Measurements from ENCODE around the gene HTN1.
"Not testable (repeated sequence)": the region's sequence is repeated elsewhere in the genome, so short reads cannot be mapped to it uniquely, and the experiment has no call there.

HTN1 gene

GRCh38 chr4:70050138-70050537, at the start of gene HTN1:
TSS of gene HTN1 (plus strand) at chr4:70050438. CDS start at chr4:70053077, 2,639 bp downstream.
- not testable (repeated sequence) for DNase-seq

DNA sequence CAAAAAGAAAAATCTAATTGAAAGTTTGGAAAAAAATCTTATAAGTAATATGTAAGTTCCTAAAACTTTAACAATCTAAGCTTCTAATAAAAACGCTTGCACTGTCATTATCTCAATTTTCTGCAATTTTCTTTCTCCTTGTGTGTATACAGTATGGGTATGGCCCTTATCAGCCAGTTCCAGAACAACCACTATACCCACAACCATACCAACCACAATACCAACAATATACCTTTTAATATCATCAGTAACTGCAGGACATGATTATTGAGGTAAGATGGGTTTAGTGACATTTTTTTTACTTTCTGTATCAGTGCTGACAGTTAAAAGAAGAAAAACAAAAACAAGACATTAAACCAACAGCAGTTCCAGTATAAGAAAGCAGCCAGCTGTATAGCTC, 49.5 kb upstream of the HTN1 start:
- no peak for DNase-seq

DNA sequence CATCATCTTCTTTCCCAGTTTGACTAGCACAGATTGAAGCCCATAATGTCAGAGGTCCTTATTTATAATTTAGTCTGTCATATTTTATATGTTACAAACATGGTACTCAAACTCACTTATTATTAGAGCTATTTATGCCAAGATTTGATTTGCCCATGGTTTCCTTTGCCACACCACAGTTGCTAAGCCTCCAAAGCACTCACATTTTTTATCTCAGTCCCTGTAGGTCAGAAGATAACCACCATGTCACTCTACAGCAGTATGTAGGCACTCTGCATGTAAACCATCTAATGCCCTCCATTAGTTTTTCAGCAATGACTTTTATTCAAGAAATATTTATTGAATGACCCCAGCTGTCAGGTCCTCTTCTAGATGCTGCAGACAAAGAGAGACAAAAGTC, 47.7 kb upstream of the HTN1 start:
- DNase-seq, result no peak

DNA sequence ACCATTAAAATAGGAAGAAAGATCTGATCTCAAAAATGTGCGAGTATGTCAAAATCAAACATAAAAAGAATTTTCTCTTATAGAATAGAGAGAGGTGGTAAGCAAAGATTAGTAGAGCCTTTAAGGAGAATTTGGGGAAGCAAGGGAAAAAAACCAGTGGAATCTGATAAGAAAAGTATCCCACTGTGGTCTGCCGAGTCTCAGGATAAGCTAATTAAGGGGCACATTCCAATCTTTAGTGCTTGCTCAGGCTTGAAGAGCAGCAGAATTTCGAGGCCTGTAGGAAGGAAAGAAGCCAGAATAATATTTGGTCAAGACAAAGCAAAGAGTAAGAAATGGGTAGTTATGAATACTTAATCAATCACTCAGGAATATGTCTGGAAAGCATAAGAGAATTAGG, 41.5 kb upstream of the HTN1 start:
- DNase-seq, result no peak

GRCh38 chr4:70019006-70019405, 31.2 kb upstream of the HTN1 start:
- DNase-seq, result not testable (repeated sequence)

DNA sequence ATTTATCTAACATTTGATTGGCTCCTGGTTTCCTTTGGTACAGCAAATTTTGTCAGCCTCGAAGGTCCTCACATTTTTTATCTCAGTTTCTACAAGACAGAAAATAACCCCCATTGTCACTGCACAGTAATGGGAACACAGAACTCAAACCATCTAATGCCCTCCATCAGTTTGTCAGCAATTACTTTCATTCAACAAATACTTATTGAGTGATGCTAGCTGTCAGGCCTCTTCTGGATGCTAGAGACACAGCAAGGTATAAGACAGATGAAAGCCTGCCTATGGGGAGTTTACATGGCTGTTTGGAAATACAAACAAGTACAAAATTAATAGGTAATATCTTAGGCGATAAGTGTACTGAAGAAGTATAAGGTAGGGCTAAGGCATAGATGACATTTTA, 27.0 kb upstream of the HTN1 start:
- DNase-seq, result no peak

GRCh38 chr4:70027011-70027410, 23.2 kb upstream of the HTN1 start:
- no peak for DNase-seq

- DNase-seq, result not testable (repeated sequence)
Measured at GRCh38 chr4:70028159-70028558, 22.1 kb upstream of the HTN1 start, which contains the start of gene HTN3. TSS of gene HTN3 (plus strand) at chr4:70028459. CDS start at chr4:70030741, 2,282 bp downstream.

DNA sequence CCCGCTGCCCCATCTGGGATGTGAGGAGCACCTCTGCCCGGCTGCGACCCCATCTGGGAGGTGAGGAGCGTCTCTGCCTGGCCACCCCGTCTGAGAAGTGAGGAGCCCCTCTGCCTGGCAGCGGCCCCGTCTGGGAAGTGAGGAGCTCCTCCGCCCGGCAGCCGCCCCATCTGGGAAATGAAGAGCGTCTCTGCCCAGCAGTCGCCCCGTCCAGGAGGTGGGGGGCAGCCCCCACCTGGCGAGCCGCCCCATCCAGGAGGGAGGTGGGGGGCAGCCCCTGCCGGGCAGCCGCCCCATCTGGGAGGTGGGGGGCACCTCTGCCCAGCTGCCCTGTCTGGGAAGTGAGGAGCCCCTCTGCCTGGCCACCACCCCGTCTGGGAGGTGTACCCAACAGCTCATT, 12.7 kb upstream of the HTN1 start:
- not testable (repeated sequence) for DNase-seq

GRCh38 chr4:70039928-70040327, 10.3 kb upstream of the HTN1 start:
- not testable (repeated sequence) for DNase-seq

- DNase-seq, result no peak
Measured at GRCh38 chr4:70041652-70042286, 8.5 kb upstream of the HTN1 start.

GRCh38 chr4:70056534-70056933, 6.3 kb downstream of the HTN1 start:
- DNase-seq, result not testable (repeated sequence)

- no peak for DNase-seq
Measured at GRCh38 chr4:70057651-70058050, 7.4 kb downstream of the HTN1 start.

DNA sequence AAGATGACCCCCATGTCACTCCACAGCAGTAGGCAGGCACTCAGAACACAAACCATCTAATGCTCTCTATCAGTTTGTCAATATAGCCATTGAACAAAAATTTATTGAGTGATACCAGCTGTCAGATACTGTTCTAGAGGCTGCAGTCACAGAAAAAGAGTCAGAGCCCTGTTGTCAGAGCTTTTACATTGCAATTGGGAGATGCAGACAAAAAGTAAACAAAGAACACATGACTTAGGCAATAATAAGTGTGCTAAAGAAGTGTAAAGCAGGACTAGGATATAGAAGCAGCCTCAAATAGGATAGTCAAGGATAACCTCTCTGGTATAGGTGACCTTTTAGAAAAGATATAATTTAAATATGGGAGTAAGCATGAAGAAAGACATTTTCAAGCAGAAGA, 8.9 kb downstream of the HTN1 start:
- DNase-seq, result no peak

- no peak for DNase-seq
Measured at GRCh38 chr4:70062000-70062399, 11.8 kb downstream of the HTN1 start.

GRCh38 chr4:70080205-70080604, 30.0 kb downstream of the HTN1 start:
- no peak for DNase-seq

DNA sequence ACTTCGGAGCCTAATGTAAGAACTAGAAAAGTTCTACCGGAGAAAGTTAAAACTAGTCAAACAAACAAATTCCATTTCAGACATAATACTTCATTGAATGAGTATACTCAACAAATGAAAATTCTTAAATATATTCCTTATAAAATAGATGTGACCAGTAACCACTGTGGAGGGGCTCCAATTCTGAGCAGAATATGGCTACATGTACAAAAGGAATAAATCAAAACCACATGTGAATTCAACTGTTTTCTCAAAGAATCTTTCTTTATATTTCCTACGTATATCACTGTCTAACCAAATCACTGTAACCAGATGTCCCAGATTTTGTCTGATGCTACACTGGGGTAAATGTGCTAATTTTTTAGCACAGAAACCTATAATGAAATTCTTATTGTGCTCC, 49.0 kb downstream of the HTN1 start:
- no peak for DNase-seq

All from NCI-H446 (cell line).